ENCODE measurements around the gene NOSIP. TPM values are rescaled to one million over a fixed set of nuclear protein-coding genes. Genes with fewer than 3 reads are reported as not detected.

The NOSIP gene
- total and polyA plus RNA-seq, 10 of the 15 experiments (the other 5 are each of a cell fraction or from before 2014, with no cell fraction given): 7.2 to 85.5 (median 48.4) TPM

GRCh38 chr19:49593233-49594113 is 13.1 kb upstream of the NOSIP start:
- H3K4me3 ChIP-seq: peak overlapping the region; percentile 89
- H3K4me1 ChIP-seq (ENCODE audit: control insufficient read depth, insufficient read depth, low read length): peaks cover 14% of the 10 kb centered on the region
- ATAC-seq (peak; percentile 75), FAIRE-seq (peak; percentile 85), DNase-seq (ENCODE audit: low read depth, low spot score) (peak; percentile 76)
- CTCF ChIA-PET: interaction anchor here (0.8 to 2.5 kb wide), 7 partner anchors 23 to 345 kb away, joined by 3 to 17 read pairs (median 4); partner anchors contain the start of gene SCAF1
- H4K20me1 ChIP-seq (ENCODE audit: control insufficient read depth, insufficient read depth): peaks cover 3% of the 10 kb centered on the region; the same call in 1 of the 2 replicates
- H3K27me3 ChIP-seq (replicated peaks in 1 of 2; ENCODE audit: control insufficient read depth in 2 of 2, insufficient read depth in 2 of 2, low read length in 1 of 2): no peaks in the 10 kb centered on the region
- peaks cover 0 to 17% of the 10 kb centered on the region in 2 experiments; a peak in 3 of 4 replicates for H3K36me3 ChIP-seq (ENCODE audit: control insufficient read depth in 2 of 2, insufficient read depth in 2 of 2, low read length in 1 of 2)
- intact Hi-C loops (cut with micrococcal nuclease; ENCODE audit: unreplicated experiment): loop anchor here (2.0 to 5.0 kb wide), 2 partner anchors 49 to 83 kb away; partner anchors contain the start of genes PRMT1, RRAS and SCAF1
- SMC1A ChIA-PET (ENCODE audit: uncharacterized antibody, unreplicated experiment): interaction anchor here (0.6 to 1.2 kb wide), 6 partner anchors 10 to 109 kb away, joined by 3 to 7 read pairs (median 4); partner anchors contain the start of genes NOSIP, PRRG2 and RRAS
- H3K9ac ChIP-seq (ENCODE audit: control insufficient read depth, insufficient read depth, low read length): peak overlapping the region; percentile 46; the same call in 1 of the 2 replicates
- peaks cover 28% of the 10 kb centered on the region for H3K79me2 ChIP-seq (ENCODE audit: control insufficient read depth, insufficient read depth, low read length)
- RAD21 ChIA-PET (ENCODE audit: unreplicated experiment): interaction anchor here (0.7 to 1.9 kb wide), 6 partner anchors 18 to 85 kb away, joined by 3 to 17 read pairs (median 4); partner anchors contain the start of gene RRAS
- peak overlapping the region; percentile 75 for H2AFZ ChIP-seq (ENCODE audit: control insufficient read depth, low read depth, low read length)
- in situ Hi-C loops (cut with MboI): no loop called here
- H3K27ac ChIP-seq (ENCODE audit: control insufficient read depth, insufficient read depth): peak overlapping the region; percentile 68
- 4% methylated on average over 18 of the region's 27 CpGs for WGBS (ENCODE audit: insufficient coverage, insufficient replicate concordance, low lambda C conversion rate, missing lambda C conversion rate)
- peak overlapping the region; percentile 97 for H3K4me2 ChIP-seq (ENCODE audit: control insufficient read depth, insufficient read depth)
- H3K9me3 ChIP-seq (replicated peaks; ENCODE audit: control insufficient read depth, insufficient read depth, low read length): no peaks in the 10 kb centered on the region
- BruUV-seq (replicated peaks): no TSS peak
- POLR2A ChIA-PET: interaction anchor here (0.5 to 4.8 kb wide), 8 partner anchors 11 to 974 kb away, joined by 3 to 49 read pairs (median 5); partner anchors contain the start of genes NOSIP, PRMT1, PRRG2 and RRAS
- TF ChIP-seq MTA3 (IDR thresholded peaks at IDR 0.05; ENCODE audit: borderline replicate concordance, low read length) (no peak), YBX1 (IDR thresholded peaks at IDR 0.05) (no peak), CREB1 (IDR thresholded peaks at IDR 0.05; ENCODE audit: low read depth) (peak; percentile 61; the same call in 1 of the 2 replicates), HSF1 (IDR thresholded peaks at IDR 0.05; ENCODE audit: low read depth, low read length) (no peak; the same call in 1 of the 2 replicates), USF2 (IDR thresholded peaks at IDR 0.05; ENCODE audit: borderline replicate concordance, low read depth, low read length) (no peak; the same call in 1 of the 2 replicates), GABPA (IDR thresholded peaks at IDR 0.05; ENCODE audit: low read depth) (no peak), HDGF (IDR thresholded peaks at IDR 0.05) (peak; percentile 100), IKZF2 (IDR thresholded peaks at IDR 0.05) (no peak), LARP7 (IDR thresholded peaks at IDR 0.05) (no peak), NBN (IDR thresholded peaks at IDR 0.05) (peak; percentile 71), TAF1 (IDR thresholded peaks at IDR 0.05; ENCODE audit: borderline replicate concordance, low read depth, low read length) (0 out of 2 replicates have a peak, but pooled peaks have one; percentile 17), MEF2A (IDR thresholded peaks at IDR 0.05; ENCODE audit: insufficient read depth, low read depth, low read length) (no peak), KAT2A (conservative IDR thresholded peaks at IDR 0.05; ENCODE audit: control insufficient read depth, low read depth, low read length) (no peak), BCL3 (IDR thresholded peaks at IDR 0.05; ENCODE audit: borderline replicate concordance, insufficient read depth, low read depth, low read length, poor library complexity, severe bottlenecking) (no peak), RAD51 (IDR thresholded peaks at IDR 0.05) (peak; percentile 37; the same call in 1 of the 2 replicates), RB1 (IDR thresholded peaks at IDR 0.05; ENCODE audit: borderline replicate concordance) (no peak), KDM1A (IDR thresholded peaks at IDR 0.05; ENCODE audit: borderline replicate concordance) (no peak), RELA (IDR thresholded peaks at IDR 0.05; ENCODE audit: borderline replicate concordance, partially characterized antibody) (no peak), SREBF1 (IDR thresholded peaks at IDR 0.05; ENCODE audit: low read length) (no peak)

Data from GM12878 (cell line).